K562 (cell line): ENCODE measurements around the gene SIRT4. TPM values are rescaled to one million over a fixed set of nuclear protein-coding genes. Genes with fewer than 3 reads are reported as not detected.
A peak's percentile ranks its signal among the peaks of the same experiment; 100 is the strongest.

Experiments
- ATAC-seq: fragments of 200-7000 bp; cut with Tn5 transposase; 3 replicates; pipeline ENCODE4 v1.9.1; 2020; ENCODE audit warnings: moderate library complexity
- Bru-seq: library from RNA; stranded (reverse); fragments of 400-500 nt; gene quantifications from one replicate; lab custom pipeline; 2021; lab: Mats Ljungman, UMichigan
- BruChase-seq, 2 experiments: library from RNA; stranded (reverse); fragments of 400-500 nt; gene quantifications; one replicate each; lab custom pipeline; 2021; lab: Mats Ljungman, UMichigan
- BruUV-seq: library from RNA; stranded (reverse); fragments of 400-500 nt; replicated peaks from 2 replicates; lab custom pipeline; 2021; lab: Mats Ljungman, UMichigan
- CTCF ChIA-PET: fragments of 300-600 bp; formaldehyde crosslinking; extraction: SDS; loops from one replicate; lab custom pipeline; 2021; ENCODE audit warnings: low intra/inter-chr PET ratio; lab: Yijun Ruan, JAX
- POLR2A ChIA-PET: fragments of 300-600, 350-650 bp; sonication (Branson Sonifier 250); formaldehyde crosslinking; extraction: SDS; loops from one replicate; lab custom pipeline; 2021; ENCODE audit warnings: antibody characterized with exemption, inconsistent platforms; lab: Yijun Ruan, JAX
- DNase-seq, 4 experiments: peaks; one replicate each; pipeline versions ENCODE4 v3.0.0 to v3.0.0-alpha.2; 2011 to 2018; ENCODE audit warnings: low spot score in 3 of 4, mixed read lengths in 3 of 4; ENCODE audit errors: extremely low read depth in 1 of 4
- FAIRE-seq: peaks from 2 replicates; lab custom pipeline; 2011; peaks lifted over from hg19 to GRCh38; lab: Jason Lieb, UNC
- H2AFZ ChIP-seq: 2 replicates; pipeline ENCODE4 v1.6.0; 2011; ENCODE audit warnings: low read depth, low read length, control low read depth, inconsistent platforms
- H3K27ac ChIP-seq: fragments of 200-600 bp; 3 replicates; pipeline ENCODE4 v1.8.0; 2011; ENCODE audit warnings: low read depth, mild to moderate bottlenecking, control low read depth, inconsistent platforms, low read length, moderate library complexity, mixed read lengths; ENCODE audit errors: extremely low read depth
- H3K27me3 ChIP-seq, 2 experiments: fragments of 300-600 bp in 1 of 2; 2 replicates in 1 of 2; 3 replicates in 1 of 2; pipeline versions ENCODE4 v1.6.0 to v1.8.0; 2011; ENCODE audit warnings: inconsistent platforms in 2 of 2, low read length in 2 of 2, mild to moderate bottlenecking in 1 of 2, mixed read lengths in 1 of 2, moderate library complexity in 1 of 2; ENCODE audit not compliant: control insufficient read depth in 2 of 2, insufficient read depth in 2 of 2
- H3K36me3 ChIP-seq: fragments of 300-600 bp; 3 replicates; pipeline ENCODE4 v1.8.0; 2011; ENCODE audit warnings: mild to moderate bottlenecking, low read length, inconsistent platforms; ENCODE audit not compliant: control insufficient read depth, insufficient read depth
- H3K4me1 ChIP-seq, 2 experiments: fragments of 200-600 bp in 1 of 2; replicated peaks in 1 of 2; 2 replicates in 1 of 2; 3 replicates in 1 of 2; pipeline versions ENCODE4 v1.5.1 to v1.8.0; 2011; ENCODE audit warnings: inconsistent platforms in 2 of 2, low read length in 2 of 2, mild to moderate bottlenecking in 1 of 2, mixed read lengths in 1 of 2, moderate library complexity in 1 of 2; ENCODE audit not compliant: control insufficient read depth in 2 of 2, insufficient read depth in 2 of 2
- H3K4me2 ChIP-seq: 2 replicates; pipeline ENCODE4 v1.6.1; 2011; ENCODE audit warnings: low read length, control low read depth, inconsistent platforms, mixed read lengths; ENCODE audit not compliant: insufficient read depth
- H3K4me3 ChIP-seq: fragments of 200-600 bp; sonication (generic), shearing (Covaris generic); 2 replicates; pipeline ENCODE4 v1.5.1; 2016; ENCODE audit warnings: control low read depth, inconsistent platforms
- H3K79me2 ChIP-seq: fragments of 200-600 bp; 3 replicates; pipeline ENCODE4 v1.8.0; 2011; ENCODE audit warnings: low read length, inconsistent platforms; ENCODE audit not compliant: control insufficient read depth, insufficient read depth
- H3K9ac ChIP-seq, 2 experiments: 2 replicates each; pipeline versions ENCODE4 v1.6.0 to v1.6.1; 2011; ENCODE audit warnings: low read depth in 2 of 2, low read length in 2 of 2, control low read depth in 1 of 2, inconsistent platforms in 1 of 2, mild to moderate bottlenecking in 1 of 2, mixed read lengths in 1 of 2; ENCODE audit not compliant: insufficient read depth in 1 of 2
- H3K9me1 ChIP-seq: one replicate; pipeline ENCODE4 v1.6.0; 2011; ENCODE audit warnings: inconsistent platforms, mild to moderate bottlenecking, low read length, moderate library complexity; ENCODE audit not compliant: control insufficient read depth, insufficient read depth
- H3K9me3 ChIP-seq: replicated peaks from 2 replicates; pipeline ENCODE4 v1.5.1; 2011; ENCODE audit warnings: low read depth, low read length, inconsistent platforms; ENCODE audit not compliant: control insufficient read depth, insufficient read depth
- H4K20me1 ChIP-seq: replicated peaks from 2 replicates; pipeline ENCODE4 v1.6.1; 2011; ENCODE audit warnings: low read length, inconsistent platforms, mixed read lengths; ENCODE audit not compliant: control insufficient read depth, insufficient read depth
- CBFB ChIP-seq: sonication (generic); formaldehyde crosslinking; IDR thresholded peaks from 2 replicates; pipeline ENCODE4 v1.4.0; 2020; ENCODE audit warnings: mild to moderate bottlenecking, missing genetic modification reagents
- ETV1 ChIP-seq: fragments of 450-650 bp; conservative IDR thresholded peaks from 2 replicates; pipeline ENCODE4 v1.6.1; 2016; ENCODE audit warnings: missing genetic modification characterization, control low read depth, low read depth, missing compliant biosample characterization
- FOXJ2 ChIP-seq: fragments of 200-800 bp; sonication (Bioruptor generic); IDR thresholded peaks from 2 replicates; pipeline ENCODE4 v1.6.1; 2016; ENCODE audit warnings: missing genetic modification characterization, missing compliant biosample characterization
- HCFC1 ChIP-seq: IDR thresholded peaks from 2 replicates; pipeline ENCODE4 v1.6.1; 2012; ENCODE audit warnings: low read depth, low read length, improper control_type of control experiment
- IRF1 ChIP-seq: sonication (generic); formaldehyde crosslinking; IDR thresholded peaks from 2 replicates; pipeline ENCODE4 v1.8.0; 2022; ENCODE audit warnings: missing genetic modification reagents, mild to moderate bottlenecking, borderline replicate concordance
- PTTG1 ChIP-seq: fragments of 450-650 bp; IDR thresholded peaks from 2 replicates; pipeline ENCODE4 v1.6.1; 2016; ENCODE audit warnings: low read depth, mild to moderate bottlenecking, missing genetic modification characterization, missing compliant biosample characterization
- RBM14 ChIP-seq: fragments of 200-400 bp; formaldehyde crosslinking; IDR thresholded peaks from 2 replicates; pipeline ENCODE4 v1.6.1; 2018; ENCODE audit warnings: low read depth, mild to moderate bottlenecking, low read length, moderate library complexity, borderline replicate concordance; ENCODE audit not compliant: insufficient read depth
- SMARCC2 ChIP-seq: fragments of 450-650 bp; IDR thresholded peaks from 2 replicates; pipeline ENCODE4 v1.6.1; 2017; ENCODE audit warnings: antibody characterized with exemption, moderate library complexity, mild to moderate bottlenecking, low read depth
- ZNF79 ChIP-seq: fragments of 250-450 bp; sonication (Bioruptor Pico); IDR thresholded peaks from 2 replicates; pipeline ENCODE4 v1.4.0; 2020; ENCODE audit warnings: low read depth, mild to moderate bottlenecking, moderate library complexity
- WGBS: fragments of 100-300 bp; shearing (Covaris generic); methylation state at CpG from one replicate; pipeline ENCODE4 v1.1.6; 2016; ENCODE audit warnings: low coverage, mixed read lengths; ENCODE audit not compliant: insufficient coverage; ENCODE audit errors: missing lambda C conversion rate; 5-methylcytosine and 5-hydroxymethylcytosine counted together
- in situ Hi-C: fragments of 300-500 bp; cut with MboI; formaldehyde crosslinking; loops from 4 replicates; pipeline ENCODE4 v1.15.0; 2018; ENCODE audit warnings: inconsistent platforms, mixed read lengths
- intact Hi-C: fragments of 100-400 bp; cut with micrococcal nuclease; formaldehyde crosslinking; loops from 2 replicates; pipeline ENCODE4 v1.14.2; 2022
- long read RNA-seq, 3 experiments: library from polyadenylated mRNA in 2 of 3; library from RNA in 1 of 3; unstranded in 2 of 3; stranded (forward) in 1 of 3; transcript quantifications; one replicate each; pipeline ENCODE4 v2.0.0, GENCODE V29; 2019 to 2022
- polyA minus RNA-seq, 3 experiments: library from RNA; depleted of rRNA, polyadenylated mRNA; stranded (reverse); fragments of >200 nt; gene quantifications; 2 replicates each; pipeline ENCODE4 v1.2.3, GENCODE V29; 2011
- polyA plus RNA-seq, 8 experiments: library from polyadenylated mRNA; depleted of rRNA in 4 of 8; stranded (reverse) in 5 of 8; unstranded in 3 of 8; fragments of >200 nt; fragmentation: Nextera tagmentation in 2 of 8; fragmentation: Illumina TruSeq in 1 of 8; extraction: Ambion mirVana in 2 of 8; extraction: Trizol in 1 of 8; gene quantifications; 2 replicates each; pipeline versions ENCODE4 v1.2.1 to v1.2.3, GENCODE V29; 2011 to 2014; ENCODE audit warnings: inconsistent platforms in 1 of 8, missing spikeins in 1 of 8
- total RNA-seq, 7 experiments: library from RNA; depleted of rRNA in 6 of 7; stranded (reverse); fragments of >200 nt in 6 of 7; fragmentation: Illumina TruSeq in 2 of 7; extraction: Trizol in 2 of 7; gene quantifications; 2 replicates each; pipeline versions ENCODE4 v1.2.1 to v1.2.3, GENCODE V29; 2011 to 2021; ENCODE audit warnings: low replicate concordance in 1 of 7
- TF ChIP-seq, protein P1 (sequence below): fragments of 450-650 bp; IDR thresholded peaks from 2 replicates; pipeline ENCODE4 v1.6.1; 2016; ENCODE audit warnings: mild to moderate bottlenecking

Gene SIRT4, protein sequence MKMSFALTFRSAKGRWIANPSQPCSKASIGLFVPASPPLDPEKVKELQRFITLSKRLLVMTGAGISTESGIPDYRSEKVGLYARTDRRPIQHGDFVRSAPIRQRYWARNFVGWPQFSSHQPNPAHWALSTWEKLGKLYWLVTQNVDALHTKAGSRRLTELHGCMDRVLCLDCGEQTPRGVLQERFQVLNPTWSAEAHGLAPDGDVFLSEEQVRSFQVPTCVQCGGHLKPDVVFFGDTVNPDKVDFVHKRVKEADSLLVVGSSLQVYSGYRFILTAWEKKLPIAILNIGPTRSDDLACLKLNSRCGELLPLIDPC
- total RNA-seq (2011; cell fraction: chromatin; rRNA removed; ENCODE audit: low replicate concordance): 2.8 and 3.7 TPM in 2 replicates
- total RNA-seq (2011; cell fraction: nucleolus; rRNA removed): 2.5 and 2.6 TPM in 2 replicates
- total RNA-seq (2011; cell fraction: nucleoplasm; rRNA removed): 2.8 and 3.2 TPM in 2 replicates
- total RNA-seq (2014; rRNA removed): 0.86 and 3.1 TPM in 2 replicates
- total RNA-seq (2014; rRNA removed; fragmentation: Illumina TruSeq; extraction: Trizol): 2.3 TPM in 2 replicates
- total RNA-seq (2015; rRNA removed; fragmentation: Illumina TruSeq; extraction: Trizol): 1.5 and 1.6 TPM in 2 replicates
- total RNA-seq (2021): 2.5 and 3.1 TPM in 2 replicates
- polyA plus RNA-seq (2011; rRNA removed): 2.4 and 3.2 TPM in 2 replicates
- polyA plus RNA-seq (2011; cell fraction: cytosol; rRNA removed): 2.5 TPM in 2 replicates
- polyA plus RNA-seq (2011; cell fraction: nucleus; rRNA removed): 1.2 and 1.5 TPM in 2 replicates
- polyA plus RNA-seq (2012): 2.4 and 3.6 TPM in 2 replicates
- polyA plus RNA-seq (2014; fragmentation: Illumina TruSeq; extraction: Trizol): 2.7 and 2.8 TPM in 2 replicates
- 1 to 10 TPM; 5.1 to 5.2 TPM for polyA plus RNA-seq (2014; fragmentation: Nextera tagmentation; extraction: Ambion mirVana)
- 1.8 and 3.2 TPM in 2 replicates for polyA plus RNA-seq (2014; rRNA removed)
- polyA minus RNA-seq (2011; rRNA and poly(A)+ RNA removed): 1.9 and 2.5 TPM in 2 replicates
- polyA minus RNA-seq (2011; cell fraction: cytosol; rRNA and poly(A)+ RNA removed): 1.4 TPM in 1 of 2 replicates, not detected in the other
- polyA minus RNA-seq (2011; cell fraction: nucleus; rRNA and poly(A)+ RNA removed): 0.54 and 2.2 TPM in 2 replicates
- Bru-seq, nascent RNA: percentile 45 among the genes with signal in this experiment
- BruChase-seq, experiment 1, labeled RNA remaining after a 2-hour chase: percentile 37 among the genes with signal in this experiment
- BruChase-seq, experiment 2, labeled RNA remaining after a 6-hour chase: percentile 34 among the genes with signal in this experiment
- long read RNA-seq, experiment 1, partial matches to known transcripts: 1 of 6 reads
- long read RNA-seq, experiment 1, other reads (novel, unspliced or antisense): 4 of 6 reads
- long read RNA-seq, experiment 2, partial matches to known transcripts: 0 of 3 reads
- long read RNA-seq, experiment 2, other reads (novel, unspliced or antisense): 1 of 3 reads
- long read RNA-seq, experiment 3, partial matches to known transcripts: 0 of 2 reads
- long read RNA-seq, experiment 3, other reads (novel, unspliced or antisense): 0 of 2 reads

- Histone ChIP-seq H3K4me3 (peak within 1 kb of the TSS; percentile 46), H3K27ac (peak within 1 kb of the TSS; percentile 56), H3K9me1 (no peaks in the 10 kb centered on the region), H4K20me1 (no peaks in the 10 kb centered on the region), H3K27me3 (no peaks in the 10 kb centered on the region), H3K79me2 (no peaks in the 10 kb centered on the region), H2AFZ (peak within 1 kb of the TSS; percentile 99), H3K9ac (peak within 1 kb of the TSS; percentile 70 to 85), H3K4me1 (peaks cover 0 to 5% of the 10 kb centered on the region in 2 experiments; a peak in 1 of 5 replicates), H3K36me3 (0 out of 3 replicates have a peak, but pooled peaks cover 3% of the 10 kb centered on the region), H3K9me3 (no peaks in the 10 kb centered on the region), H3K4me2 (peak within 1 kb of the TSS; percentile 82)
- peak; percentile 99 for FAIRE-seq
- CTCF ChIA-PET: interaction anchor here (0.6 kb wide), 1 partner anchor 37 kb away, joined by 4 read pairs; the partner anchor contains the start of gene PXN
- 3% methylated on average over 22 of the region's 31 CpGs for WGBS
- in situ Hi-C loops (no loop called here), intact Hi-C loops (no loop called here)
- POLR2A ChIA-PET: interaction anchor here (0.6 to 3.3 kb wide), 9 partner anchors 10 to 817 kb away, joined by 3 to 194 read pairs (median 3); partner anchors contain the start of genes RNU4-1, RNU4-2 and RPLP0
- BruUV-seq: TSS peak; percentile 92
- peak; percentile 91 to 96 (median 92) for DNase-seq
- ATAC-seq: peak; percentile 98
- TF ChIP-seq ZNF79 (CRISPR knock-in tag) (no peak; the same call in 1 of the 2 replicates), SMARCC2 (no peak), CBFB (0 out of 2 replicates have a peak, but pooled peaks have one; percentile 86), IRF1 (CRISPR knock-in tag) (no peak), HCFC1 (peak; percentile 96), PTTG1 (tag) (no peak), RBM14 (no peak), ETV1 (tag) (no peak), FOXJ2 (tag) (no peak)
- TF ChIP-seq, protein P1, sequence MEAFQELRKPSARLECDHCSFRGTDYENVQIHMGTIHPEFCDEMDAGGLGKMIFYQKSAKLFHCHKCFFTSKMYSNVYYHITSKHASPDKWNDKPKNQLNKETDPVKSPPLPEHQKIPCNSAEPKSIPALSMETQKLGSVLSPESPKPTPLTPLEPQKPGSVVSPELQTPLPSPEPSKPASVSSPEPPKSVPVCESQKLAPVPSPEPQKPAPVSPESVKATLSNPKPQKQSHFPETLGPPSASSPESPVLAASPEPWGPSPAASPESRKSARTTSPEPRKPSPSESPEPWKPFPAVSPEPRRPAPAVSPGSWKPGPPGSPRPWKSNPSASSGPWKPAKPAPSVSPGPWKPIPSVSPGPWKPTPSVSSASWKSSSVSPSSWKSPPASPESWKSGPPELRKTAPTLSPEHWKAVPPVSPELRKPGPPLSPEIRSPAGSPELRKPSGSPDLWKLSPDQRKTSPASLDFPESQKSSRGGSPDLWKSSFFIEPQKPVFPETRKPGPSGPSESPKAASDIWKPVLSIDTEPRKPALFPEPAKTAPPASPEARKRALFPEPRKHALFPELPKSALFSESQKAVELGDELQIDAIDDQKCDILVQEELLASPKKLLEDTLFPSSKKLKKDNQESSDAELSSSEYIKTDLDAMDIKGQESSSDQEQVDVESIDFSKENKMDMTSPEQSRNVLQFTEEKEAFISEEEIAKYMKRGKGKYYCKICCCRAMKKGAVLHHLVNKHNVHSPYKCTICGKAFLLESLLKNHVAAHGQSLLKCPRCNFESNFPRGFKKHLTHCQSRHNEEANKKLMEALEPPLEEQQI: 0 out of 2 replicates have a peak, but pooled peaks have one; percentile 69
Observed at GRCh38 chr12:120301962-120302815, at the start of gene SIRT4. SIRT4 (plus strand) TSS chr12:120302321; CDS start chr12:120303562, 1,241 bp downstream.
